HepG2 (cell line): ENCODE measurements around the gene IPO13. TPM values are rescaled to one million over a fixed set of nuclear protein-coding genes. Genes with fewer than 3 reads are reported as not detected.

Experiments
- DNMT3B ChIP-seq: conservative IDR thresholded peaks from 2 replicates; pipeline ENCODE4 v1.6.1; 2016; ENCODE audit warnings: missing biosample characterization, control low read depth
- FOXK2 ChIP-seq: fragments of 450-650 bp; IDR thresholded peaks from 2 replicates; pipeline ENCODE4 v1.6.1; 2016
- GATAD1 ChIP-seq: IDR thresholded peaks from 2 replicates; pipeline ENCODE4 v1.6.1; 2016; ENCODE audit warnings: missing genetic modification reagents, missing compliant biosample characterization
- HOXA9 ChIP-seq: sonication (generic); formaldehyde crosslinking; IDR thresholded peaks from 2 replicates; pipeline ENCODE4 v1.8.1; 2022; ENCODE audit warnings: missing genetic modification reagents, mild to moderate bottlenecking, moderate library complexity, borderline replicate concordance
- KLF11 ChIP-seq: IDR thresholded peaks from 2 replicates; pipeline ENCODE4 v1.6.1; 2016; ENCODE audit warnings: missing compliant biosample characterization
- NFE2L2 ChIP-seq: fragments of 150-350 bp; IDR thresholded peaks from 2 replicates; pipeline ENCODE4 v1.6.1; 2014; ENCODE audit warnings: low read length
- PAWR ChIP-seq: sonication (generic); formaldehyde crosslinking; IDR thresholded peaks from 2 replicates; pipeline ENCODE4 v1.4.0; 2020; ENCODE audit warnings: missing genetic modification reagents, mild to moderate bottlenecking, borderline replicate concordance
- SYNCRIP ChIP-seq: fragments of 200-400 bp; formaldehyde crosslinking; IDR thresholded peaks from 2 replicates; pipeline ENCODE4 v1.6.1; 2018; ENCODE audit warnings: mild to moderate bottlenecking, low read depth, low read length; ENCODE audit not compliant: insufficient read depth
- ZFP41 ChIP-seq: sonication (generic); formaldehyde crosslinking; IDR thresholded peaks from 2 replicates; pipeline ENCODE4 v1.4.0; 2020; ENCODE audit warnings: mild to moderate bottlenecking, missing genetic modification reagents, borderline replicate concordance
- ZNF138 ChIP-seq: sonication (generic); formaldehyde crosslinking; IDR thresholded peaks from 2 replicates; pipeline ENCODE4 v1.5.0; 2020; ENCODE audit warnings: mild to moderate bottlenecking, low read depth, missing genetic modification reagents
- ZNF292 ChIP-seq: sonication (generic); formaldehyde crosslinking; IDR thresholded peaks from 2 replicates; pipeline ENCODE4 v1.8.1; 2022; ENCODE audit warnings: mild to moderate bottlenecking, low read depth, missing genetic modification reagents, borderline replicate concordance
- ZNF331 ChIP-seq: sonication (generic); formaldehyde crosslinking; IDR thresholded peaks from 2 replicates; pipeline ENCODE4 v1.4.0; 2020; ENCODE audit warnings: missing genetic modification reagents
- ZNF33B ChIP-seq: sonication (generic); formaldehyde crosslinking; IDR thresholded peaks from 2 replicates; pipeline ENCODE4 v1.5.1; 2020; ENCODE audit warnings: mild to moderate bottlenecking, missing genetic modification reagents
- ZNF788 ChIP-seq: sonication (generic); formaldehyde crosslinking; IDR thresholded peaks from 2 replicates; pipeline ENCODE4 v1.5.0; 2020; ENCODE audit warnings: mild to moderate bottlenecking, missing genetic modification reagents, borderline replicate concordance
- polyA plus RNA-seq, 8 experiments: library from polyadenylated mRNA; depleted of rRNA in 3 of 8; stranded (reverse) in 7 of 8; unstranded in 1 of 8; fragments of >200 nt; fragmentation: Illumina TruSeq in 4 of 8; extraction: Trizol in 4 of 8; gene quantifications; 2 replicates each; pipeline versions ENCODE4 v1.2.1 to v1.2.3, GENCODE V29; 2011 to 2016; ENCODE audit warnings: low read depth in 4 of 8, missing spikeins in 1 of 8, mixed read lengths in 1 of 8; ENCODE audit not compliant: insufficient read depth in 1 of 8
- total RNA-seq, 5 experiments: library from RNA; depleted of rRNA; stranded (reverse); fragments of >200 nt; fragmentation: Illumina TruSeq; extraction: Trizol; gene quantifications; 2 replicates each; pipeline ENCODE4 v1.2.3, GENCODE V29; 2016; ENCODE audit warnings: low read depth in 1 of 5
- TF ChIP-seq, protein P1 (sequence below): sonication (generic); formaldehyde crosslinking; IDR thresholded peaks from 2 replicates; pipeline ENCODE4 v1.8.0; 2022; ENCODE audit warnings: missing genetic modification reagents, low read depth, mild to moderate bottlenecking, borderline replicate concordance
- TF ChIP-seq, protein P2 (sequence below): sonication (generic); formaldehyde crosslinking; IDR thresholded peaks from 2 replicates; pipeline ENCODE4 v1.5.1; 2020; ENCODE audit warnings: mild to moderate bottlenecking, missing genetic modification reagents, borderline replicate concordance
- TF ChIP-seq, protein P3 (sequence below): sonication (generic); formaldehyde crosslinking; IDR thresholded peaks from 2 replicates; pipeline ENCODE4 v1.4.0; 2020; ENCODE audit warnings: missing genetic modification reagents
- TF ChIP-seq, protein P4 (sequence below): IDR thresholded peaks from 2 replicates; pipeline ENCODE4 v1.6.1; 2016; ENCODE audit warnings: control low read depth
- TF ChIP-seq, protein P5 (sequence below): sonication (generic); formaldehyde crosslinking; IDR thresholded peaks from 2 replicates; pipeline ENCODE4 v1.4.0; 2020; ENCODE audit warnings: missing genetic modification reagents
- TF ChIP-seq, protein P6 (sequence below): sonication (generic); formaldehyde crosslinking; IDR thresholded peaks from 2 replicates; pipeline ENCODE4 v1.8.0; 2022; ENCODE audit warnings: missing genetic modification reagents, mild to moderate bottlenecking, inconsistent platforms, borderline replicate concordance

Gene IPO13
- total and polyA plus RNA-seq, 2 of the 13 experiments (the other 11 are each of a cell fraction or from before 2014, with no cell fraction given), result 12.9 to 15.6 TPM

DNA sequence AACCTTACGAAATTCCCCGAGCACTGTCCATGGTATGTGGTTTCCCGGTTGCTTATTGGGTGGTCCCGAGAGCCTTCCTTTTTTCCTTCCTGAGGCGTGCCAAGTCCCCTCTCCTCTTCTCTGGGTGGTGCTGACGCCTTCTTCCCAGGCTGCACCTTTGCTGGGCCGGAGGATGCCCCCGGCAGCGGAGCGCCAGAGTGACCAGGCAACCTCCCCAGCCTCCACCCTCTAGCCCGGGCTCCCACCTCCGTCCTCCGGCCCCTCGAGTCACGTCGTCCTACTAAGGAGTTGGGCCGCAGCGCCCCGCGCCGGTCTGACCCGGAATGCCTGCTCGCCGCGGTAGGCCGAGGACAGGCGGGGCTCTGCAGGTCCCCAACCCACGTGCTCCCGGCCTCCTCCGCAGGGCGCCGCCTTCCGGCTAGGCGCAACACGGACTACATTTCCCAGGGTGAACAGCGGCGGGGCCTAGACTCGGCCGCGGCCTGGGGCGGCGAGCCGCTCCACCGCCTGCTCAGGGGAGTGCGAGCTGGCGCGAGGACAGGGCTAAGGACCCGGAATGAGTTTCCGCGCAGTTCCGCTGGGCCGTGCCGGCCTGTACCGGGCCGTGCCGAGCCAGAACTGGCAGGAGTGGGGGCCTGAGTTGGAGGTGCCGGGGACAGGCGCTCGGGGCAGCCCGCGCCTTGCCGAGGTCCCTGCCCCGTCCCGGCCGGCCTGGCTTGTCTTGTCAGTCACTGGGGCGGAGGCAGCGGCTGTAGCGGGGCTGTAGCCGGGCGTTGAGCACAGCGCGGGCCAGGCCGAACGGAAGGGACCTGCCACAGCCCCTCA lies at the start of gene IPO13 (continued):
- no peak for TF ChIP-seq SYNCRIP
- TF ChIP-seq ZFP41 (CRISPR knock-in tag), result no peak; the same call in 1 of the 2 replicates
- no peak for TF ChIP-seq NFE2L2
- TF ChIP-seq HOXA9 (CRISPR knock-in tag), result peak; percentile 42; the same call in 1 of the 2 replicates
- peak; percentile 85 for TF ChIP-seq GATAD1 (CRISPR knock-in tag)
- peak; percentile 59; the same call in 1 of the 2 replicates for TF ChIP-seq FOXK2
- TF ChIP-seq, protein P1, sequence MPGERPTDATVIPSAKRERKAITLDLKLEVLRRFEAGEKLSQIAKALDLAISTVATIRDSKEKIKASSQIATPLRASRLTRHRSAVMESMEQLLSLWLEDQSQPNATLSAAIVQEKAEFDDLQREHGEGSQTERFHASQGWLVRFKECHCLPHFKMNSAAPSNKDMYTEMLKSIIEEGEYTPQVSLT (CRISPR knock-in tag), result no peak
- TF ChIP-seq, protein P2, sequence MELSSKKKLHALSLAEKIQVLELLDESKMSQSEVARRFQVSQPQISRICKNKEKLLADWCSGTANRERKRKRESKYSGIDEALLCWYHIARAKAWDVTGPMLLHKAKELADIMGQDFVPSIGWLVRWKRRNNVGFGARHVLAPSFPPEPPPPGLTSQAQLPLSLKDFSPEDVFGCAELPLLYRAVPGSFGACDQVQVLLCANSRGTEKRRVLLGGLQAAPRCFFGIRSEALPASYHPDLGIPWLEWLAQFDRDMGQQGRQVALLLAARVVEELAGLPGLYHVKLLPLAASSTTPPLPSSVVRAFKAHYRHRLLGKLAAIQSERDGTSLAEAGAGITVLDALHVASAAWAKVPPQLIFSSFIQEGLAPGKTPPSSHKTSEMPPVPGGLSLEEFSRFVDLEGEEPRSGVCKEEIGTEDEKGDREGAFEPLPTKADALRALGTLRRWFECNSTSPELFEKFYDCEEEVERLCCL, result no peak
- TF ChIP-seq ZNF292 (CRISPR knock-in tag), result no peak
- TF ChIP-seq, protein P3, sequence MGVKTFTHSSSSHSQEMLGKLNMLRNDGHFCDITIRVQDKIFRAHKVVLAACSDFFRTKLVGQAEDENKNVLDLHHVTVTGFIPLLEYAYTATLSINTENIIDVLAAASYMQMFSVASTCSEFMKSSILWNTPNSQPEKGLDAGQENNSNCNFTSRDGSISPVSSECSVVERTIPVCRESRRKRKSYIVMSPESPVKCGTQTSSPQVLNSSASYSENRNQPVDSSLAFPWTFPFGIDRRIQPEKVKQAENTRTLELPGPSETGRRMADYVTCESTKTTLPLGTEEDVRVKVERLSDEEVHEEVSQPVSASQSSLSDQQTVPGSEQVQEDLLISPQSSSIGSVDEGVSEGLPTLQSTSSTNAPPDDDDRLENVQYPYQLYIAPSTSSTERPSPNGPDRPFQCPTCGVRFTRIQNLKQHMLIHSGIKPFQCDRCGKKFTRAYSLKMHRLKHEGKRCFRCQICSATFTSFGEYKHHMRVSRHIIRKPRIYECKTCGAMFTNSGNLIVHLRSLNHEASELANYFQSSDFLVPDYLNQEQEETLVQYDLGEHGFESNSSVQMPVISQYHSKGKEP (CRISPR knock-in tag), result no peak
- no peak for TF ChIP-seq ZNF138 (CRISPR knock-in tag)
- TF ChIP-seq, protein P4, sequence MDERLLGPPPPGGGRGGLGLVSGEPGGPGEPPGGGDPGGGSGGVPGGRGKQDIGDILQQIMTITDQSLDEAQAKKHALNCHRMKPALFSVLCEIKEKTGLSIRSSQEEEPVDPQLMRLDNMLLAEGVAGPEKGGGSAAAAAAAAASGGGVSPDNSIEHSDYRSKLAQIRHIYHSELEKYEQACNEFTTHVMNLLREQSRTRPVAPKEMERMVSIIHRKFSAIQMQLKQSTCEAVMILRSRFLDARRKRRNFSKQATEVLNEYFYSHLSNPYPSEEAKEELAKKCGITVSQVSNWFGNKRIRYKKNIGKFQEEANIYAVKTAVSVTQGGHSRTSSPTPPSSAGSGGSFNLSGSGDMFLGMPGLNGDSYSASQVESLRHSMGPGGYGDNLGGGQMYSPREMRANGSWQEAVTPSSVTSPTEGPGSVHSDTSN (CRISPR knock-in tag), result peak; percentile 44; the same call in 1 of the 2 replicates
- peak; percentile 95 for TF ChIP-seq ZNF788 (CRISPR knock-in tag)
- TF ChIP-seq, protein P5, sequence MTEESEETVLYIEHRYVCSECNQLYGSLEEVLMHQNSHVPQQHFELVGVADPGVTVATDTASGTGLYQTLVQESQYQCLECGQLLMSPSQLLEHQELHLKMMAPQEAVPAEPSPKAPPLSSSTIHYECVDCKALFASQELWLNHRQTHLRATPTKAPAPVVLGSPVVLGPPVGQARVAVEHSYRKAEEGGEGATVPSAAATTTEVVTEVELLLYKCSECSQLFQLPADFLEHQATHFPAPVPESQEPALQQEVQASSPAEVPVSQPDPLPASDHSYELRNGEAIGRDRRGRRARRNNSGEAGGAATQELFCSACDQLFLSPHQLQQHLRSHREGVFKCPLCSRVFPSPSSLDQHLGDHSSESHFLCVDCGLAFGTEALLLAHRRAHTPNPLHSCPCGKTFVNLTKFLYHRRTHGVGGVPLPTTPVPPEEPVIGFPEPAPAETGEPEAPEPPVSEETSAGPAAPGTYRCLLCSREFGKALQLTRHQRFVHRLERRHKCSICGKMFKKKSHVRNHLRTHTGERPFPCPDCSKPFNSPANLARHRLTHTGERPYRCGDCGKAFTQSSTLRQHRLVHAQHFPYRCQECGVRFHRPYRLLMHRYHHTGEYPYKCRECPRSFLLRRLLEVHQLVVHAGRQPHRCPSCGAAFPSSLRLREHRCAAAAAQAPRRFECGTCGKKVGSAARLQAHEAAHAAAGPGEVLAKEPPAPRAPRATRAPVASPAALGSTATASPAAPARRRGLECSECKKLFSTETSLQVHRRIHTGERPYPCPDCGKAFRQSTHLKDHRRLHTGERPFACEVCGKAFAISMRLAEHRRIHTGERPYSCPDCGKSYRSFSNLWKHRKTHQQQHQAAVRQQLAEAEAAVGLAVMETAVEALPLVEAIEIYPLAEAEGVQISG, result peak; percentile 92
- TF ChIP-seq DNMT3B, result no peak
- TF ChIP-seq, protein P6, sequence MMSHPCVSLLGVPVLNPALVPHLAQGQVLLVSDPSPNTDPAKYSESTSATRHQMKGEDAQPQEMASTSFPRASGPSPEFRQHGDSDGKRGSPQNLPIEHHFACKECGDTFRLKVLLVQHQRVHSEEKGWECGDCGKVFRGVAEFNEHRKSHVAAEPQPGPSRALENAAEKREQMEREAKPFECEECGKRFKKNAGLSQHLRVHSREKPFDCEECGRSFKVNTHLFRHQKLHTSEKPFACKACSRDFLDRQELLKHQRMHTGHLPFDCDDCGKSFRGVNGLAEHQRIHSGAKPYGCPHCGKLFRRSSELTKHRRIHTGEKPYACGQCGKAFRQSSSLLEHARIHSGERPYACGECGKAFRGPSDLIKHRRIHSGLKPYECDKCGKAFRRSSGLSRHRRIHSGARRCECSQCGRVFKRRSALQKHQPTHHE (CRISPR knock-in tag), result 0 out of 2 replicates have a peak, but pooled peaks have one; percentile 48
- TF ChIP-seq ZNF33B, result peak; percentile 76; the same call in 1 of the 2 replicates
- TF ChIP-seq ZNF331 (CRISPR knock-in tag), result peak; percentile 96
- 0 out of 2 replicates have a peak, but pooled peaks have one; percentile 55 for TF ChIP-seq PAWR (CRISPR knock-in tag)
- peak; percentile 85 for TF ChIP-seq KLF11
